HG03196 (cell line): Measurements from ENCODE around the gene SCARF2.
"Not testable (repeated sequence)": the region's sequence is repeated elsewhere in the genome, so short reads cannot be mapped to it uniquely, and the experiment has no call there.

Experiments
- ATAC-seq: cut with Tn5 transposase; IDR thresholded peaks from one replicate; pipeline ENCODE4 v1.9.1; 2021; ENCODE audit not compliant: unreplicated experiment

SCARF2 gene

DNA sequence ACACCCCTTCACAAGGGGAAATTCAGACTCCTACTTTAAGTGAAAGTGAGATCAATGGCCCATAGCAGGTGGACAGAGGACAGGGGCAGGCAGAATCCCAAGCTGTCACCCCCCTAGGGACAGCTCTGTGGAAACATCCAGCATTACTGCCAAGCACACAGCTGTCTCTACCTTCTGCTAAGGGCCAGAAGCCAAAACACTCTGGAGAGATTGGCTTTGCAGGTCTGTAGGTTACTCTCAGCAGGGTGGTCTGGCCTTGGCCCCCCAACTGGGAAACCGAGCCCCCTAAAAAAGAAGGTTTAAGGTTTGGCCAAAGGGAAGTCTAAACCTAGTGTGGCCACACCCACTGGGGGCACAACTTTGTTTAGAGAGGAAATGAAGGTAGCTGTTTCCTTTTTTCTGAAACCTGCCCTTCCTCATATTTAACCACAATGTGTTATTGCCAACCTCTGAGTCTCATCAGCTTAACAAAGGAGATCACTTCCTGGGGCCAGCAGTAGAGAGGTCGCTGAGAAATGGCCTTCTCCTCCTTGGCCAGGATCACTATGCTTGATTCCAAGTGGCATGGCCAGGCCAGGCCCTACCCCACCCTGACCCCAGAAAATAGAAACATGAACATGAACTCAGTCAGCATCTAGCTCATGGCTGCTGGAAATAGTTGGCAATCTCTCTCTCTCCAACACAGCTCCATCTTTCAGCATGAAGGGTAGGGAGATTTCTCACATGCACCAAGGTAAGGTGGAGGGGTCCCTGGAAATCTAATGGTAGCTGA, 25.9 kb upstream of the SCARF2 start:
- no peak for ATAC-seq

DNA sequence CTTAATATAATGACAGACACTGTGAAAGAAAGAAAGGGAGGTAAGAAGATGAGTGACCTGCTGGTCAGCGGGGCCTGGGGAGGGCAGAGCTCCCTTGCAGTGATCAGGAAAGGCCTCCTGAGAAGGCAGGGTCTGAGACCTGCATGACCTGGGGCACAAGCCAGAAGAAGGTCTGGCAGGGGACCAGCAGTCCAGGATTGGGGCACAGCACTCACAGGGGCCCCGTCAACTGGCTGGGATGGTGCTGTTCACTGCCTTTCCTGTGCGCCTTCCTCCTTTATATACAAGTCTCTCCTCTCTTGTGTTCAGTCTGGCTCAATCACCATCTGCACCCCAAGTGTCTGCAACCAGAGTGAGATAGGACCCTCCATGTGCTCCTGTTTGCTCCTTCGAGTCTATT, 22.2 kb upstream of the SCARF2 start:
- ATAC-seq, result no peak

DNA sequence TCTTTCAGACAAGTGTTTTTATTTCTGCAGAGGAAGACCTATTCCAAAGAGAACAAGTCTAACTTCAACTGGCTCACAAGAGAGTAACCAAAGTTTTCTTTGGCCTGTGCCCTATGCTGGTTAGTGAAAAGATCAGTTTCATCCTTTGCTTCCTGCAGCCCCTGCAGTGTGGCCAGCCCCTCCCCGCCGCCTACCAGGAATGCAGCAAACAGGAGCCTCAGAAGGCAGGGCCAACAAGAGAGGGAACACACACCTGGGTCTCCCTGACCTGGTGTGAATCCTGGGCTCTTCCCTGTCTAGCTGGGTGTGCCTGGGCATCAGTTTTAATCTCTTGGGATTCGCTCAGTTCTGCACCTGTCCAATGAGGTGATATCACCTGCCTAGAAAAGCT, 21.5 kb upstream of the SCARF2 start:
- no peak for ATAC-seq

DNA sequence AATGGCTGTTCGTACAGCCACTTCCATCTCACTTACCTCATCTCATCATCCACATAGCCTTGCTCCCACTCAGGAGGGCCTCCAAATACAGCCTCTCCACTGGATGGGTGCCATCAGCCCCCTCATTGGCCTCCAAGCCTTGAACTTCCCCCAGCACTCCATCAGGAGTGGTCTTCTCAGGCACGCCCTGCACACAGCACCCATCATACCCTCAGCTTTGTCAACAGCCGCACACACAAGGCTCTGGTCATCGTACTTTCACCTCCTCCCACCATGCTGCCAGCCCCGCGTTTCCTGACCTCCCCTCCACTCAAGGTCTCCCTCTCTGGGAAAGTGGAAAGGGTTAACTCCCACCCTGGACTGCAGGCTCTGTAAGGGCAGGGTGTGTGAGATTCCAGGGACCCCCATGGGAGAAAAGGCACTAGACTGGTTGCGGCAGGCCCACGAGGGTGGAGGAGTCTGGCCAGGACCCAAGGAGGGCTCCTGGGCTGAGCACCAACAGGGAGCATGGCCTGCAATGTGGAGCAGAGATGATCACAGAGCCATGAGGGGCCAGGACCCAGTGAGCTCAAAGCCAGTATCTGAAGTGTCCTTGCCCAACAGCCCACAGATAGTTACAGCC, 21.0 kb upstream of the SCARF2 start:
- no peak for ATAC-seq

DNA sequence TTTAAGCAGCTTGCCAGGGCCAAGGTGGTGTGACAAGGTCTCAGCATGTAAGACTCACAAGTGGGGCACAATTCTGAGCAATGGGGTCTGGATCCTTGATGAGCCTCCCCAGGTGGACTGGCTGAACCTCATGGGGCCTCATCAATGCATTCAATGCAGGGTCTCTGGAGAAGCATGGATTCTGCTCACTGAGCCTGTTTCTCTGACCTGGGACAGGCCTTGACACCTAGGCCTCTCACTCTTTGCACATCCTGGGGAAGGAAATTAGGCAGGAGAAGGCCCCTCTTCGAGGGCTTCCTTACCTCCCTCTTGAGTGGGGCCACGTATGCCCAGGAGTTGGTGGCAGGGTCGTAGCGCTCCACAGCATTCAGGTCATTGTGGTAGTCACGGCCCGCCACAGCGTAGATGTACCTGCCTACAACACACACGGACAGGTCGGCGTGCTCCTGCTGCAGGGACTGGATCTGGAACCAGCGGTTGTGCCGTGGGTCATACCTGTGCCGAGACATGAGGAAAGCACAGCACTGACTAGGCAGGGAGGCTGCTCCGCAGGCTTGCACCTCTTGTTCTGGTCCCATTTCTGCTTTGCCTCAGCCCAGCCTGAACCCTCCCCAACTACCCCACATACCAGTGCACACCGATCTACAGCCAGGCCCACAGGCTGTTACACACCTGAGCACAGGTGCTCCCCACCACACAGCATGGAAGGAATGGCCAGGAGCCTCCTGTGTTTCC, 20.0 kb upstream of the SCARF2 start:
- no peak for ATAC-seq

DNA sequence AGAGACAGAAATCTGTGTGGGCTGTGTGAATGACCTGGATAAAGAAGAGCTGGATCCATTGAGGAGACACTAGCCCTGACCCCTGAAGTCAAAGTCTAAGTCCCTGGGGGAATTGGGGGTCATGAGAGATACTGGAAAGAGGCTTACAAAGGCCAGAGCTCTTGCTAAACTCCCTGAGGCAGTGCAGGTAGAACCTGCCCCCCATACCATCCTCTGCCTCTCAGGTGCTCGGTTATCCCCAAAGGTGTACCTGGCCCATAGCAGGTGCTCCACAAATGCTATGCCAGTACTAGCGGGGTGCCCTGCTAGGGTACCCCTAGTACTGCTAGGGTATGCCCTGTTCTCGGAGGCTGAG, 19.1 kb upstream of the SCARF2 start:
- no peak for ATAC-seq

DNA sequence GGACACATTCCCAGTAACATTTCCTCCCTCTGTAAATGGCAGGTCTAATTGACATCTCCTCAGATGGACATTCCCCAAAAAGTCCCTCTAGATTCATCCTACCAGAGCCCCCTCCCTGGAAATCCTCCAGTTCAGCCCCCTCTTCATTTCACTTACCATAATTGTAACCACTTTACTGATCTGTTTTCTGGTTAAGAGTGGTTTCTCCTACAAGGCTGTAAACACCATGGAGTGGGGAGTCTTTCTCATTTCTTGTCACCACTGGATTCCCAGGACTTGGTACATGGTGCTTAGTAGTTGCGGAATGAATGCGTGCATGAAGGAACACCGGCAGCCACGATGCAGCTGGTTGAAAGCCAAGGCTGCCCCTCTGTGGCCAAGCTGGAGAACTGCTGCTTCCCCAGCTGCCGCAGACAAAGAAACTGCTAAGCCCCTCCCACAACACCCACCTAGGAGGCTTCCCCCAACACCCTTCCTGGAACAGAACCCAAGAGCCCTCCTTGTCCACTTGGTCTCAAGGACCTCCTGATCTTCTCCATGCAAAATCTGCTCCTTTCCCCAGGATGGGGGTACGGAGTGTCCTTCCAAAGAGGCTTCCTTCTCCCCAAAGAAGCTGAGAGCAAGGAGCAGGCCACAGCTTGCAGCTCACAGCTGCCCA, 18.6 kb upstream of the SCARF2 start:
- ATAC-seq, result no peak

DNA sequence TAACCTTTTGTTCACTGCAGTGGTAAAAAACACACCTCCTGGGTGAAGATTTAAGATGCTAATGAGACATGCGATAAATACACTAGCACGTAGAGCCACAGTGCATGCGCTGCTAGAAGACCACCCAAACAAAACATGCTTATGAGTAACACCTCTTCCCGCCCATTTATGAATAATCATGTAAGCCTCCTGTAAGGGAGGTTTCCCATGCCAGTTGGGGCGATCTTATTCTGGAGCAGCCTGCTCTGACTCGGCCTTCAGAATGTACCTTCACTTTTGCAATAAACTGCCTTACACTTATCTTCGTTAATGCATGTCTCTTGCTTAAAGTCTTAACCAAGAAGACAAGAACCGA, 18.1 kb upstream of the SCARF2 start:
- no peak for ATAC-seq

DNA sequence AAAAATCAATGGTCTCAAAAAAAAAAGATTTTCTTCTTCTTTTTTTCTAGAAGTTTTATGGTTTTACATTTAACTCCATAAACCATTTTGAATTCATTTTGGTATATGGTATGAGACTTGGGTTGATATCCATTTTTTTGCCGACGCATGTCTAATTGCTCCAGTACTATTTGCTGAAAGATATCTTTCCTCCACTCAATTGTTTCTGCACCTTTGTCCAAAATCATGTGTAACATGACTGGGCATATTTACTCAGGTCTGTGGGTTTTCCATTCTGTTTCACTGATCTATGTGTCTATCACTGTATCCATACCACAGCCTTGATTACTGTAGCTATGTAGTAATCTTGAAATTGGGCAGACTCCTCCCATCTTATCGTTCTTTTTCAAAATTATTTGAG, 15.6 kb upstream of the SCARF2 start:
- no peak for ATAC-seq

DNA sequence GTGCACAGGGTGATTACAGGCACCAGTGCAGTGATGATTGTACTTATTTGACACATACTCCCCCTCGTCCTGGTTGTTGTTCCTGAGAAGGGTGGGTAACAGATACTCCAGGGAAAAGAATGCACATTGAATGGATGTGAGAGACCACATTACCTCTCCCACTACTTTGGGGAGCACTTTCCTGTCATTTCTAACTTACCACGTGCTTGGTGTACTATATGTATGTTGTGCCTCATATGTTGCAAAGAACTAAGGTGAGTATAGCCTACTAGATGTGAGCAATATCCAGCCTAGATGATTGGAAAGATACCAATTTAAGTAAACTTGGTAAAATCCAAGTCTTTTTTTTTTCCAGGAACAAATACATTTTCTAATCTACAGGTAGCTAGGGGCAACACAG, 14.3 kb upstream of the SCARF2 start:
- ATAC-seq, result no peak

DNA sequence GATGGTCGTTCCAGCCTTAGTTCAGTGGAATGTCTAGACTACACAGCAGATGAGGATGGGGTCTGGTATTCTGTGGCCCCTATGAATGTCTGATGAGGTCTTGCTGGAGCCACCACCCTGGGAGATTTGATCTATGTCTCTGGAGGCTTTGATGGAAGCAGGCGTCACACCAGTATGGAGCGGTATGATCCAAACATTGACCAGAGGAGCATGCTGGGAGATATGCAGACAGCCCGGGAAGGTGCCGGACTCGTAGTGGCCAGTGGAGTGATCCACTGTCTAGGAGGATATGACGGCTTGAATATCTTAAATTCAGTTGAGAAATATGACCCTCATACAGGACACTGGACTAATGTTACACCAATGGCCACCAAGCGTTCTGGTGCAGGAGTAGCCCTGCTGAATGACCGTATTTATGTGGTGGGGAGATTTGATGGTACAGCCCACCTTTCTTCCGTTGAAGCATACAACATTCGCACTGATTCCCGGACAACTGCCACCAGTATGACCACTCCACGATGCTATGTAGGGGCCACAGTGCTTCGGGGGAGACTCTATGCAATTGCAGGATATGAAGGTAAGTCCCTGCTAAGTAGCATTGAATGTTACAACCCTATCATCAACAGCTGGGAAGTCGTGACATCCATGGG, 13.6 kb upstream of the SCARF2 start:
- ATAC-seq, result not testable (repeated sequence)

DNA sequence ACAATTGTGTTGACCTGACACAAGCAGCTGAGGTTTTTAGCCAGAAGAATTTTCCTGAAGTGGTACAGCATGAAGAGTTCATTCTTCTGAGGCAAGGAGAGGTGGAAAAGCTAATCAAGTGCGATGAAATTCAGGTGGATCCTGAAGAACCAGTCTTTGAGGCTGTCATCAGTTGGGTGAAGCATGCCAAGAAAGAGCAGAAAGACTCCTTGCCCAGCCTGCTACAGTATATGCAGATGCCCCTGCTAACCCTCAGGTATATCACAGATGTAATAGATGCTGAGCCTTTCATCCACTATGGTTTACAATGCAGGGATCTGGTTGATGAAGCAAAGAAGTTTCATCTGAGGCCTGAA, 12.9 kb upstream of the SCARF2 start:
- no peak for ATAC-seq

DNA sequence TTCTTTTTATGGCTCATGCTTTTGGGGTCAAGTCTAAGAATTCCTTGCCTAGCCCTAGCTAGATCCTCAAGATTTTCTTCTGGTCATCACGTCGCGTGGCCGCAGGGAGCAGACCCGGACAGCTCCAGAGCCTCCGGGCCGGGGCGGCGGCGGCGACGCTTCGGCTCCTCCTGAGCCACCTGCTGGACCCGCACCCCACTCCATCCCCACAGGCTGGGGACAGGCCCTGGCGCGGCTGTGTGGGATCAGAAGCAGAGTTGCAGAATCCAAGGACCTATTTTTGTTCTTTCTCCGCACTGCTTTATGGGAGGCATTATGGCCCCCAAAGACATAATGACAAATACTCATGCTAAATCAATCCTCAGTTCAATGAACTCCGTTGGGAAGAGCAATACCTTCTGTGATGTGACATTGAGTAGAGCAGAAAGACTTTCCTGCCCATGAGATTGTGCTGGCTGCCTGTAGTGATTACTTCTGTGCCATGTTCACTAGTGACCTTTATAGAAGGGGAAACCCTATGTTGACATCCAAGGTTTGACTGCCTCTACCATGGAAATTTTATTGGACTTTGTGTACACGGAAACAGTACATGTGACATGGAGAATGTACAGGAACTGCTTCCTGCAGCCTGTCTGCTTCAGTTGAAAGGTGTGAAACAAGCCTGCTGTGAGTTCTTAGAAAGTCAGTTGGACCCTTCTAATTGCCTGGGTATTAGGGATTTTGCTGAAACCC, 12.4 kb upstream of the SCARF2 start:
- no peak for ATAC-seq

DNA sequence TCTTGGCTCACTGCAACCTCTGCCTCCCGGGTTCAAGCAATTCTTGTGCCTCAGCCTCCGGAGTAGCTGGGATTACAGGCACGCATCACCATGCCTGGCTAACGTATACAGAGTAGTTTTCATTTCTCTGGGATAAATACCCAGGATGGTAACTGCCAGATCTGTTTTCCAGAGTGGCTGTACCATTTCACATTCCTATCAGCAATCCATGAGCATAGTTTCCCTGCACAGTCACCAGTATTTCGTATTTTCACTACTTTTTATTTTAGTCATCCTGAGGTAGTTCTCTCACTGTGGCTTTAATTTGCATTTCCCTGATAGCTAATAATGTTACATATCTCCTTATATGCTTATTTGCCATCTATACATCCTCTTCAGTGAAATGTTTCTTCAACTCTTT, 11.0 kb upstream of the SCARF2 start:
- no peak for ATAC-seq

DNA sequence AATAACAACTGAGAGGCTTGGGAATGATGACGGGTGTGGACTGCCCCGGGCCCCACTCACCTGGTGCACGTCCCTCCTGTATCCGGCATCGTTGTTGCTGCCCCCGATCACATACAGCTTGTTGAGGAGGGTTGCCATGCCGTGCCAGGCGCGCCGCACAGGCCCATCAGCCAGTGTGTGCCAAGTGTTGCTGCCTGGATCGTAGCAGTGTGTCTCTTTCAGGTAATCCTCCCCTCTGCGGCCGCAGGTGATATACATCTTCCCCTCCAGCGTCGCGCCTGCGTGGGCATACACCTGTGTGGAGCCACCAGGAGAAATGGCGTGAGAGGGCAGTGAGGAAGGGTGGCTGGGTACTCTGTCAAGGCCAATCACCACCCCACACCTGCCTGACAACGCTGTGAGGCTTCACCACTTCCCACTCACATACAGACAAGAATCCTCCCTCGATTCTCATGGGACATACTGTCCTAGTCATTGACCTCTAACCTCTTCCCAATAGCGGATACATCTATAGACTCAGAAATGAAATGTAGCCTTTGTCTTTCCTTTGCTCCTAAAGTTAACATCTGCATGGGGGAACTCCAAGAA, 8.9 kb upstream of the SCARF2 start:
- no peak for ATAC-seq

DNA sequence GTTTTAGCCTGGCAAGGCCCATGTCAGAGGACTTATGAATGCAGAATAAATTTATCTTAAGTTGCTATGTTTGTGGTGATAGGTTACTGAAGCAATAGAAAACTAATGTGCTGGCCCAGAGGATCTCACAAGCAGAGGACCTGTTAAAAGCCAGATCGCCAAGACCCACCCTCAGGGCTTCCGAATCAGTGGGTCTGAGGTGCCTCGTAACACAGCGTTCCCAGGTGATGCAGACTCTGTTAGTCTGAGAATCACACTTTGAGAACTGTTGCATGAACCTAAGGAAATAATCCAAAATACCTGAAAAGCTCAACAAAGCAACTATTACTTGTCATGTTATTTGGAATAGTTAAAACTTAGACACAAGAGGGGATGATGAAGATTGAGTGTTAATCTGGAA, 6.7 kb upstream of the SCARF2 start:
- no peak for ATAC-seq

DNA sequence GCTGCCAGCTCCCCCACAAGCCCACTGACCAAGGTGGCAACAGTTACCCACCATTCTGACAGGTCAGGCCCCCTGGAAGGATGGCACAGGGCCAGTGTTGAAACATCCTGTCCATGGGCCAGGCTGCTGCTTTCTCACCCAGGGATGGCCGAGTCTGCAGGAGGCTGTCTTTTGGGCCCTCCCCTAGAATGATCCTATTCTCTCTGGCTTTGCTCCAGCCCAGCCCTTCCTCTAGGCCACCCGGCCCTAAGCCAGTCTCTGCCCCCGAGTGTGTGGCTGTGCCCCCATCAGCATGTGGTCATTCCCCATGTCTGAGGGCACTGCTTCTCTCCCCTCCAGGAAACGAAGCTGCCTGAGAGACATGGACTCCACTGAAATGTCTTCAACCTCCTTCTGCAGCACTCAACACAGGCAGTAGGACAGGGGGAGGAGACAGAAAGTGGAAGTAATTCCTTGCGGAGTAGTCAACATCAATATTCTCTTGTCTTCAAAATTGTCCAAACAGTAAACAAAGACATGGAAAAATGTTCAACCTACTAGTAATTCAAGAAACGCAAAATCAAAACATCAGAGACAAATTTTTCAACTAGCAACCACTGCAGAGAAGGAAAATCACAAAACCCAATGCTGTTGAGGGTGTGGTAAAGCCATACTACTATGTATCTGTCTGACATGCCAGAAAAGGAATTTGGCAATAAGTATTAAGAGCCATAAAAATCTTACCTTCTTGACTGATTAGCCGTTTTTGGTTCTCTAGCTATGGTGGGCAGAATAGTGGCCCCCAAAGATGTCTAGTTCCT, 5.1 kb upstream of the SCARF2 start:
- no peak for ATAC-seq

DNA sequence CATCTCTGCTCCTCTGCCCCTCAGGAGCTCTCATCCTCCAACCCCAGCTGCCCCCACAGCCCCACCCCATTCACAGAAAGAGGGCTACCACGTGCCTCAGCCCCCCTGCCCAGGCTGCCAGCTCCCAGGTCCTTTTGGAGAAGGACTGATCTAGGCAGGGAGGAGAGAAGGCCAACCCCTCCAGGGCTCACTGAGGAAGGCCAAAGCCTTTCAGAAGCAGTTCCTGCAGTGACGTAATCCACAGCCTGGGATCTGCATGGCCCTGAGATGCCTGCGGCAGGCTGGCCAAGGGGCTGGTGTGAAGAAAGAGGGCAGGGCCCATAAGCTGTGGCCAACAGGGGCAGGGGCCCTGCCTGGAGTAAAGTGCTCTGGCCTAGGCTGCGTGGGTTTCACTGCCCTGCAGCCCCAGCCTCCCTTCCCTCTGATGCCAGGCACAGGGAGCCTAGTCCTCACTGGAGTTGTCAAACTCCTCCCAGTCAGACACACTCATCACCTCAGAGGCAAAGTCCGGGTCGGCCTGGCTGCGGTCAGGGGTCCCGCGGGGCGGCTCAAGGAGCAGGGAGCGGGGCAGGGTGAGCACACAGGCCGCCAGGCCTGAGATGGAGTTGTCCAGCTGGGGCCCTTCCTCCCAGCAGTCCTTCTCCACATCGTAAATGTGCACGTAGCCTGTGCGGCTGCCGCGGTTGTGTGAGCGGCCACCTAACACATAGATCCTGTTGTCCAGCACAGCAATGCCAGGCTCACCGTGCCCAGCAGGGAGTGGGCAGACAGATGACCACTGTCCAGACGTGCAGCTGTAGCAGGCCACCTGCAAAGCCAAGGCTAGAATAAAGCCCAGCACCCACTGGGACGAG, 4.2 kb upstream of the SCARF2 start:
- ATAC-seq, result no peak
